HPDE6-E6E7 (cell line): Measurements from ENCODE around the gene FIBIN.
"Not testable (repeated sequence)": the region's sequence is repeated elsewhere in the genome, so short reads cannot be mapped to it uniquely, and the experiment has no call there.

Experiments
- DNase-seq: peaks from one replicate; pipeline ENCODE4 v3.0.0; 2011; ENCODE audit warnings: missing footprints; ENCODE audit errors: extremely low spot score

FIBIN gene

DNA sequence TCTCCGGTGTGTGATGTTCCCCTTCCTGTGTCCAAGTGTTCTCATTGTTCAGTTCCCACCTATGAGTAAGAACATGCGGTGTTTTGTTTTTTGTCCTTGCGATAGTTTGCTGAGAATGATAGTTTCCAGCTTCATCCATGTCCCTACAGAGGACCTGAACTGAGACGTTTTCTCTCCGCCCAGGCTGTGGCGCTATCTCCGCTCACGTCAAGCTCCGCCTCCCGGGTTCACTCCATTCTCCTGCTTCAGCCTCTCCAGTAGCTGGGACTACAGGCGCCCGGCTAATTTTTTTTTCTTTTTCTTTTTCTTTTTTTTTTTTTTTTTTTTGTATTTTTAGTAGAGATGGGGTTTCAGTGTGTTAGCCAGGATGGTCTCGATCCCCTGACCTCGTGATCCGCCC lies 16.7 kb upstream of the FIBIN start:
- not testable (repeated sequence) for DNase-seq

DNA sequence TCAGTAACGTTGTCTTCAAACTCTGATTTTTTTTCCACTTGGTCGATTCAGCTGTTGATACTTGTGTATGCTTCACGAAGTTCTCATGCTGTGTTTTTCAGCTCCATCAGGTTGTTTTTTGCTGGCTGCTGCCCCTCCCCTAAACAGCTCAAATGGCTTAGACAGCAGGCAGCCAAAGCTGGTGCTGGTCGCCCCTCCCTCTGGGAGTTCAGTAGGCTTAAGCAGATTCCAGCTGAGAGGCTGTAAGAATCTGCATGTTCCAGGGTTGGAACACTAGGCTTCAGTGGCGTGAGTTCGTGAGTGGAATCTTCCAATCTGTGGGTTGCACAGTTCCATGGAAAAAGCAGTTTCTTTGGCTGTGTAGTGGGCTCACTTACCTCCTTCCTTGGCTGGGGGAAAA lies 10.3 kb upstream of the FIBIN start:
- DNase-seq = no peak

DNA sequence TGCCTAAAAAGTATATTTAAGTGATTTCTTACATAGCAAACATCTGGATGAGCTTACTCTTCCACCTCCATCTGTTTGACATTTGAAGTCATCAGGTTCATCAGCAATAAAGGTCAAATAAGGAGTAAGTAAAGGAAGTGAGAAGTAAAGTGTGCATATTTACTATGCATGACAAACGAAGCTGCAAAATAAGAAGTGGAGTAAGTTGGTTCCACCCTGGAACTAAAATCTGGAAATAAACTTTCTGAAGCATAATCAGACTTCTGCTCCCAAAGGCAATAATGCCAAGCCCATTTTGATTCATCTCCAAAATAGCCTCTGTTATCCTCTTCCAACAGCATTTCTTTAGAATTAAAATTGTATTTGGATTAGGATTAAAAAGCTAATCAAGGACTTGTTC lies 8.4 kb upstream of the FIBIN start:
- DNase-seq = no peak

DNA sequence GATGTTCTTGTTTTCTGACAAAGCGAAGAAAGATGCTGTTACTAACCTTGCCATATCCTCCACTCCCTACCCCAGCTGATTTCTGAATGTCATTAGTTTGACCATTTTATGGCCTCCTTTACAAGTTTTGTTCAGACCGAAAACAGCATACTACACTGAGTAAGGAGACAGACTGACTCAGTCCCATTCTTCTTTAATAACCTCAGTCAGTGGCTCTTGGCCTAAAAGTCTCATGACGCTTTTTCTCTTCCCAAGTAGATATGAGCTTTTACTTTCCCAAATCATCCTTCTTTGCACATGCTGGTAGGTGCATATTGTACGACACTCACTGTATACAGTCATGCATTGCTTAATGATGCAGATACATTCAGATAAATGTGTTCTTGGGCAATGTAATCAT lies 8.0 kb upstream of the FIBIN start:
- no peak for DNase-seq

DNA sequence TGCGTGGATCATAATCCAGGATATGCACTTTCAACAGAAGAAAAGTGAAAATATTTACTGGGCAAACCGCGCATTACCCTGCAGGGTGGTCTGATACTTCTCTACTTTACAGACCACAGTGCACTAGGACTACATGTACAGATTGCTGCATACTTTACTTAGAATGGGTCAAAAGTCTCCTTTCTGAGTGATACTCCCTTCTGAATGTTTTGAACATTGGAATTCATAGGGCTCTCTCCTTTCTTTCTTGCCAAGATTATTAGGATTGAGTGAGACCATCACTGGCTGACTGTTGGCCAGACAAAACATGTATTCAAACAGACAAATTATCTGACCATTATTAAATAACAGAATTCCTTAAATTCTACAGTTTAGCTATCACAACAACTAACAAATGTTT lies 6.6 kb upstream of the FIBIN start:
- DNase-seq = no peak

DNA sequence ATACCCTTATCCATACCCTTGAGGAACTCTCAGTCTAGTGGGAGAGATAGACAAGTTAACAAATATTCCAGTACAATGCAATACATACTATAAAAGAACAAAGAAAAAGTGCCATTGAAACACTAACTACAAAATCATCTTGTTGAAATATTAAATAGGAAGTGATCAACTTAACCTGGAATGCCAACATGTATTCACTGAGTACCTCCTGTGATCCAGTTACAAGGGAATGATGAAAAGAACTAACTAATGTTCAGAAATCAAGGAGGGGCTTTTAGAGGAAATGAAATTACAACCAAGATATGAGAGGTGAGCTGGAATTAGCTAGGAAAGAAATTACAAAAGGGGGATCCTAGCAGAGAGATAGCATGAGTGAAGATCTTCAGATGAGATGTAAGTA lies 6.2 kb upstream of the FIBIN start:
- DNase-seq = no peak

DNA sequence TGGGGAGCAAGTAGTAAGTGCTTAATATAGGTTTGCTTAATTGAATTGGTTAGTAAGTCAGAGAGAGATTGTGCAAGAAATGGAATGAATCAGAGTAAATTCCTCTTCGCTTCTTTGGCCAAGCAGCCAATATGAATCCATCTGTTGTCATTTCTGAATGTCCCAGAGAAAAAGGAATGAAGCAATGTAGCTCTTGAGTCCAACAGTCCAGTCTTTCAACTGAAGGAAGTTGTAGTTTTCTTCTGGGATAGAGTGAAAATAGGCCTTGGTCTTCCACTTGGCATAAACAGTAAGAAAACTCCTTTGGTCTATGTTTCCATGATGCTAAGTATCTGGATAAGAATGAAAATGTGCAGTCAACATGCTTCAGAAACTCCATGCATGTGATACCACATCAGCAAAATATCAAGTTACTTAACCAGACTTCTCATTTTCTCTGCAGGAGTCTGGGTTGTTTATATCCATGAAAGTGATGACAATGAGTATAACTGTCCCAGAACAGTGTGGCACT lies 1.8 kb upstream of the FIBIN start:
- DNase-seq = no peak

DNA sequence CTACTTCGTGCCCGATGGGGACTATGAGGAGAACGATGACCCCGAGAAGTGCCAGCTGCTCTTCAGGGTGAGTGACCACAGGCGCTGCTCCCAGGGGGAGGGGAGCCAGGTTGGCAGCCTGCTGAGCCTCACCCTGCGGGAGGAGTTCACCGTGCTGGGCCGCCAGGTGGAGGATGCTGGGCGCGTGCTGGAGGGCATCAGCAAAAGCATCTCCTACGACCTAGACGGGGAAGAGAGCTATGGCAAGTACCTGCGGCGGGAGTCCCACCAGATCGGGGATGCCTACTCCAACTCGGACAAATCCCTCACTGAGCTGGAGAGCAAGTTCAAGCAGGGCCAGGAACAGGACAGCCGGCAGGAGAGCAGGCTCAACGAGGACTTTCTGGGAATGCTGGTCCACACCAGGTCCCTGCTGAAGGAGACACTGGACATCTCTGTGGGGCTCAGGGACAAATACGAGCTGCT lies 751 bp downstream of the FIBIN start:
- DNase-seq = no peak

DNA sequence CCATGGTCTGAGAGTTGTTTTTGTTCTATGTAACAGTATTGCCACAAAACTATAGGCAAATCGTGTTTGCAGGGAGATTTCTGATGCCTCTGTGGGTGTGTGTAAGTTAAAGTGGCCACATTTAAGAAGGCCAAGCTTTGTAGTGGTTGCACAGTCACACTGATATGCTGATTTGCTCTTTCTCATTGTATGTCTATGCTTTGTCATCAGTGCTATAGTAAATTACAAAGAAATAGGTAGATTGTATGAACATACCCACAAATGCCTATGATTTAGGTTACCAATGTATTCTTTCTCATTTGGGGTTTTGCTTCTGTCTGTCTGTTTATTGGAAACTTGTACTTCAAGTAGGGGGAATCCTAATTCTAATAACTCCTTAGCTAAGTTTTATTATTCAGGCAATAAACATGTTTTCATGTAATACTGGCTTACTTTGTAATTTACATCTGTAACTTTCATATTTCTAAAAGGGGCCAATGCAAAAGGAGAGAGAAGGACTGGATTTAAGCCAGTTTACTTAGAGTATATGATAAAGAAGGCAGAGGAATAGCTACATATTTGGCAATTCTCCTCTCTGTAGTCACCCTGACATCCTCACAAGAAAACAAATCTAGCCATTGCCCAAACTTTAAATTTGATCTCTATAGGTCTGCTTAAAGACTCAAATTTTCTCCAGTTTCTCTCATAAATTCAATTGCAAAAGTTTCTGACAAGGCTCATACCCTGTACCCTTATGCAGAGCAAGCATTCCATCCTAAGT lies 2.0 kb downstream of the FIBIN start:
- no peak for DNase-seq

DNA sequence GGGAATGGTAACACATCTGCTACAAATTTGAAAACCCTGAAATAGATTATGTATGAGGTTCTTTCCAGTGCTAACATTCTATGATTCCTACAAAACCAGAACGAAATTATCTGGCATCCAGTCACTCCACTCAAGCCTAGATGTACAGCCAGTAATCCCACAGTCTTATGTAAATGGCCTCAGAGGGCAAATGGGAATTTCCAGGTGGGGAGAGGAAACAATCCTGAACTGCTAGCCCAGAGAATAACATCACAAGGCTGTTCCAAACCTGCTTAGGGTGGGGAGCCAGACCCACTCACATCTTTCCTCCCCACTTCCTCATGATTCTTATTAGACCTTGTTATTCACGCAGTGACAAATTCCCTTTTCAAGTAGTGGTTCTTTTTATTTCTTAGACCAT lies 3.5 kb downstream of the FIBIN start:
- DNase-seq = no peak

DNA sequence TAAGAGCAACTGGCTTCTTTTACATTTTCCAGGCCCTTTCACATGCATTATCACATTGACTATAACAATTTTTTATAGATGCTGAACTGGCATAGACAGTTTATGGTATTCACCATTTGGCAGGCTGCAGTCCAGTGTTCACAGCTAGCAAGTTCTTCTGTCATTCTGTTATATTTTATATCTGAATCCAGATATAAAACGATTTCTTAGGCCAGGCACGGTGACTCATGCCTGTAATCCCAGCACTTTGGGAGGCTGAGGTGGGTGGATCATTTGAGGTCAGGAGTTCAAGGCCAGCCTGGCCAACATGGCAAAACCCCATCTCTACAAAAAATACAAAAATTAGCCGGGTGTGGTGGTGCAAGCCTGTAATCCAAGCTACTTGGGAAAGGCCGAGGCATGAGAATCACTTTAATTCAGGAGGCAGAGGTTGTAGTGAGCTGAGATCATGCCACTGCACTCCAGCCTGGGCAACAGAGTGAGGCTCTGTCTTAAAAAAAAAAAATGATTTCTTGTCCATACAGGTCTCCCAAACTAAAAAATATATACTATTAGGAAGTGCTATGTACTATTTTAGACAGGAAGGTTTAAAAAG lies 7.3 kb downstream of the FIBIN start:
- not testable (repeated sequence) for DNase-seq

DNA sequence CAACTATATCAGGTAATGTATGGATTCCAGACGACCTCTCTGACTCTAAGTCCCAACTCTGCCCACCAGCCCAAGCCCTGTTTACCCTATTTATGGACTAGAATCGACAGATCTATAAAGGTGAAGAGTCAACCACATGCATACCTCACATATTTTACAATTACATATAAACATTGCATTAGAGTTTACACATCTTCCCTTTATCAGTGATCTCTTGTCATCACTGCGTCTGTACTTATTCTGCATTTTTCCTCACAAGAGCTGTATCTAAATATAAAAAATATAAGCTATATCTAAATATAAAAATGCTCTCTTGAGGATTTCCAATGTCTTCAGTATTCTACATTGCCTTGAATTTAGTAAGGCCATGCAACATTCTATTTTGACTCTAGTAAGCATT lies 8.5 kb downstream of the FIBIN start:
- DNase-seq = no peak

DNA sequence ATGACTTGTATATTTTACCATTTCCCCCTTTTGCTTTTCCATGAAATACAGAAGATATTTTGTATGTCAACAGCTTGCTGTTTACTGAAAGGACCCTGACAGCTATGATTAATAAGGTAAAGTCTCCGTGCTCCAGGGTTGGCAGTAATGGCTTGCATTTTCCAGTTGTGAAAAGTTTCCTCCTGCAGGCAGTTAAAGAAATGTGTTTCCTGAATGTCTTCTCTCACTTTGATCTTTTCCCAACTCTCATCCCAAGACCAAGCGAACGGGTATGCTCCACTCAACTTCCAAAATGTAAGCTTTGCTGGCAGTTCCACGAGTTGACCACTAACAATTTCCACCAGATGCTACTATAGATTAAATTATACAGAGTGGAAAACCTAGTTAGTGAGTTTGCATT lies 8.9 kb downstream of the FIBIN start:
- no peak for DNase-seq

DNA sequence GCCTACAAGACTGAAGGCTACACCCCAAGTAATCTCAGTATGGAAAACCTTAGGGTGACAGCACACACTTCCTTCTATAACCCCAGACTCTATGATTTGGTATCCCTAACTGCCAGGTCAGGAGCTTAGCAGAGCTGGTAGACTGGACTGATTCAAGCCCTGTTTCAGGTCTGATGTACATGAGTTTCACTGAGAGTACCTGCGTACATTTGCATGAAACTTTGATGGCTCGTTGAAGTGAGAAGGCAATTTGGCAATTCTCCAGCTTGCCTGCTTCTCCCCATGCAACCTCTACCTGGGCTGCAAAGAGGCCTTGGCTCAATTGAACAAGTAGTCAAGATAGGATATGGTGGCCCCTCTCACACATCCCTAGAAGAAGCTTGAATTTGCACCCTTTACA lies 10.2 kb downstream of the FIBIN start:
- no peak for DNase-seq

DNA sequence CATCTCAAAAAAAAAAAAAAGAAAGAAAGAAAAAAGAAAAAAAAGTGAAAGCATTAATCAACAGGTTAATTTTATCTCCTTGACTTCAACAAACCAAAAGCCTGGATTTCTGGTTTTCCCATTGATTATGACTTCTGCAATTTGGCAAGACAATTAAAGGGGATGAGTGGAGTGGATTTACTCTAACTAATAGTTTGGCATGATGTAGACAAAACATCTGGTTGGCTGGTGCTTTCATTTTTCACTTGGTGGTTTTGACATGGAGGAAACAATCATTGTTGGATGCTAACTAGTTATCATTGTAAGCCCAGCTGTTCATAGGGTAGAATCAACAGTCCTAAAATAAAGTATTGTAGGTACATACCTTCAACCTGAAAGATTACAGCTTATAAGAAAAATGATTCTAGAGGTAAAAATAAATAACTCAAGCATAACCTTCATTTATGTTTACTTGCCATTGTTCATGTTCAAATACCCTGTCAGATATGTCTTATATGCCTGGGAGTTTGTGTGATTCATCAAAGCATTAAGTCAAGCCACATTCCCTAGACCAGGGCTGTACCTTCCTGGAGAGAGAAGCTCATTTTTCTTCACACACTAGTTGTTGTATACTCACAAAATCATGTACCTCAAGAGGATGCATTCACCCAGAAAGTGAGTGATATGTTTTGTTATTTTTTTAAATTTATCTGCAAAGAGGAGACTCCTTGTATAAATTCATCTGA lies 15.1 kb downstream of the FIBIN start:
- DNase-seq = no peak

DNA sequence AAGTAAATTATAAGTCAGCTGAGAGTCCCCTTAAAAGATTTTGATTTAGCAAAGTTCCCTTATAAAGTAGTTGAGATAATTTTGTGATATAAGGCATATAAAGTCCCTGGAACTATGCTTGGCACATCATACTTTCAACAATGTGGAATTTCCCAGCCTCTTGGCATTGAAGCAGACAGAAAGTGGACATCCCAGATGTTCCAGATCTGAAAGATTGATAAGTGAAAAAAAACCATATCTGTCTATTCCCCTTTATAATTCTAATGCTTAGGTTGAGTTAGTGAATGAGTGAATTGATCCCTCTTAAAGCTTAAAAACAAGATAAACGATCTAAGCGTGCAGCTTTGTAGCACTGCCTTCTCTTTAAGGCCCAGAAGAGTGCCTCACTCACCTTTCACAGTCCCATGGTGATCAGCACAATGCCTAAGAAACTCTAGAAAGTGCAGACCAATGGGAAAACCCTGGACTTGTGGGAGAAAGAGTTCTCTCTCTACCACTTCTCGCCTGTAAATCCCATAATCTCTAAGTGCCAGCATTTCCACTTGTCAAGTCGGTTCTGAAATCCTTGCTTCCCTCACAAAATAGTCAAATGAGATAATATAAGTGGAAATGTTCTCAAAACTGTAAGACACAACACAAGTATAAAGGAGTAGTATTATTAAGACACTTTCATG lies 17.8 kb downstream of the FIBIN start:
- DNase-seq = no peak

DNA sequence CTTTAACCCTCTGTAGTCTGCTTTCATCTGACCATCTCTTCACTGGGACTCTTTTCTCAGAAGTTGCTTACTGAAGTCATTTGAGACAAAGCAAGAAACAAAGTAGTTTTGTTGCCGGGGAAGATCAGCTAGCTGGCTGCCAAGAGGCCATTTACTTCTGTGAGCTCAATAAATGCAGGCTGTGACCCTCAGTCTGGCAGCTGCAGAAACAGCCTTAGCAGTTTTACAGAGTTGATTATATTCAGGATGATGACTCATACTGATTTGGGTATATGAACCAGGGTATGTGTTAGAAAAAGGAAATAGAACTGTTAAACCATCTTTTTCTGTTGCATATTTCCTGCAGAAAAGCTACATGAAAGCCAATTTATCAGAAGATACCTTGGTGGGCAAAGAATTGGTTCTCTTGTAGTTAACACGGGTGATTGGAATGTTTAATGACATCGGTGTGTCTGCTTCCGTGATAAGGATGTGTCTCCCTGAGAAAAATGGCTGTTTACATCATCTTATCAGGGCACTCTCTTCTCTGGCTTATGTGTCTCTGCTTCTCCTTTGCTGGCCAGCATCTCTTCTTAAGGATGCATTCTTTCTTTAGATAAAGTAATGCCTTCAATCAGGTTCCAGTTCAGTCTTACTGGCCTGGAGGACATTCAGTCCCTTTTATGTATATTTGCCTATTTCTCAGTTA lies 18.5 kb downstream of the FIBIN start:
- DNase-seq = no peak

DNA sequence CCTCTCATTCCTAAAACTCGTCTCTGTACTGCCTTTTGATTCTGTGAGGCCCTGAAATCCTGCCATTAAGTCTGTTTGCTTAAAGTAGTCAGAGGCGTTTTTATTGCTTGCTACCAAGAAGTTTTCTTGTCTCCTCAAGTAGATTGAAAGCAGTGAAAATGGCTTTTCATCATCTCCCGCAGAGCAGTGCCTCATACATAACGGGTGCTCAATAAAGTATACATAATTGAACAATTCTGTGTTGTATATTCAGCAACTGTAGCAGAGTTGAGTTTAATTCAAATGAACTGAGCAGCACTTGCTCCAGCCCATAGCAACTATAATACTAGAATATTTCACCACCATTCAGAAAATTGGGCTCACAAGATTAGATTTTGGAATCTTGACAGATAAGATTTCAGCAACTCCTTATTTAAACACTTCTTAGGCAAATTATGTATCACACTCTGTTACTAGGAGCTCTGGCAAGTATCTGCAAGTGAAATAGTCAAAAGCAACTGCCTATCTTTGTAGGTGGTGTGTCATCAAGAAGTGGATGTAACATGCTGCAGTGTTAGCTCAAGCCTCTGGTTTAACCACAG lies 20.0 kb downstream of the FIBIN start:
- DNase-seq = no peak

DNA sequence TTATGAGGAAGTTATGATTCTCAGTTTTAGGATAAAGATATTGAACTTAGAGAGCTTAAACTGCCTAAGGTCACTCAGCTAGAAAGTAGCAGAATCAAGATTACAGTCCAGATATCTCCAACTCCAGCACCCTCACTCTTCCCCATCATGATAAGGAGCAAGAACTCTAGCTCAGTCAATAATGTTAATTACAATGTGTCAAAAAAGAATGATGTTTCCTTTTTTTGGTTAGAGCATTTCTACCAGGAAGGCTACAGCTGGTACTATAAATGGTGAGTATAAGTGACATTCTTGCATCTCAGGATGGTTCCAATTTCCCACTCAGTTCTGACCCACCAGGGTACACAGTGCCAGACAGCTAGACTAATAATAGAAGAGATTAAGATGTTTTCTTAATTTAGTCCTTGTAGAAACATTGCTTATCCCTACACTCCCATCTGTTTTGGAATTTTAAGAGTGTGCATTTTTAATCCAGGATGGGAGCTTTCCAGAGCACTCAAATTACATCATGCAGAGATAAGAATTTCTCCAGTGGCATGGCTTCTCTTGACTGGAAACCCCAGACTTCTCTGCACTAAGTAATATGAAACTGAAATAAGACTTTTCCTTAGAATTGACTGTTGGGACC lies 25.1 kb downstream of the FIBIN start:
- no peak for DNase-seq

DNA sequence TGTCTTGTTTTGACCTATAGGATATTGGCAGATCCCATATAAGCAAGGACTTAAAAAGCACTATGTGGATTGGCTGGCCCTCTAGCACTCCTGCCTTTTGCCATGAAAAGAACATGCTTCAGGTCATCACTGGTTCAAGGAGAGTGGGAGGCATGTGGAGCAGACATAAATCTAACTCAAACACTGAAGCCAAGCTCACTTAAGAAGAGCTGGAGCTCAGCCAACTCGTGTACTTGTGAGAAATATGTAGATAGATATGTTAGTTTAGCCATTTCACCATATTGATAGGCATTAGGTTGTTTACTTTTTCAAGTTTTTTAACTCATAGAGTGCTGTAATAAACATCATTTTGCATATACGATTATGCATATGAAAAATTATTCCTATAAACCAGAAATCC lies 26.8 kb downstream of the FIBIN start:
- no peak for DNase-seq
